HepG2 (cell line): ENCODE results near the gene TLE2. TPM values are rescaled to one million over a fixed set of nuclear protein-coding genes. Genes with fewer than 3 reads are reported as not detected.

Experiments
- ATAC-seq: fragments of 200-7000 bp; cut with Tn5 transposase; 3 replicates; pipeline ENCODE4 v1.9.1; 2020; ENCODE audit warnings: mild to moderate bottlenecking, moderate library complexity
- BruUV-seq: library from RNA; stranded (reverse); fragments of 400-500 nt; replicated peaks from 2 replicates; lab custom pipeline; 2021; lab: Mats Ljungman, UMichigan
- CTCF ChIA-PET: fragments of 300-600 bp; formaldehyde crosslinking; extraction: SDS; loops from one replicate; lab custom pipeline; 2021; ENCODE audit warnings: low total read pairs, inconsistent platforms, low intra/inter-chr PET ratio; lab: Yijun Ruan, JAX
- POLR2A ChIA-PET: fragments of 350-600 bp; sonication (Branson Sonifier 250); formaldehyde crosslinking; loops from one replicate; lab custom pipeline; 2020; ENCODE audit warnings: antibody characterized with exemption, inconsistent platforms; lab: Yijun Ruan, JAX
- DNase-seq: peaks from one replicate; pipeline ENCODE4 v3.0.0-alpha.2; 2015; ENCODE audit warnings: low spot score
- FAIRE-seq: peaks from 3 replicates; lab custom pipeline; 2011; peaks lifted over from hg19 to GRCh38; lab: Jason Lieb, UNC
- H2AFZ ChIP-seq: one replicate; pipeline ENCODE4 v1.6.1; 2011; ENCODE audit warnings: low read length, inconsistent platforms
- H3K27ac ChIP-seq: fragments of 300-600 bp; 3 replicates; pipeline ENCODE4 v1.8.0; 2011; ENCODE audit warnings: mixed run types, mild to moderate bottlenecking, mixed read lengths, low read length, inconsistent platforms; ENCODE audit not compliant: insufficient read depth; ENCODE audit errors: extremely low read length
- H3K27me3 ChIP-seq, 2 experiments: fragments of 200-600 bp in 1 of 2; 2 replicates in 1 of 2; 3 replicates in 1 of 2; pipeline versions ENCODE4 v1.6.0 to v1.8.0; 2011; ENCODE audit warnings: low read length in 2 of 2, mild to moderate bottlenecking in 2 of 2, moderate library complexity in 2 of 2, inconsistent platforms in 1 of 2; ENCODE audit not compliant: insufficient read depth in 2 of 2, control insufficient read depth in 1 of 2
- H3K36me3 ChIP-seq, 2 experiments: fragments of 200-600 bp in 1 of 2; replicated peaks in 1 of 2; 2 replicates in 1 of 2; 3 replicates in 1 of 2; pipeline versions ENCODE4 v1.5.1 to v1.8.0; 2011; ENCODE audit warnings: low read length in 2 of 2, inconsistent platforms in 1 of 2; ENCODE audit not compliant: insufficient read depth in 2 of 2, control insufficient read depth in 1 of 2
- H3K4me1 ChIP-seq: 2 replicates; pipeline ENCODE4 v1.5.1; 2012; ENCODE audit warnings: low read length, inconsistent platforms; ENCODE audit not compliant: insufficient read depth
- H3K4me2 ChIP-seq: 2 replicates; pipeline ENCODE4 v1.6.0; 2011; ENCODE audit warnings: low read depth, low read length, inconsistent platforms
- H3K4me3 ChIP-seq, 3 experiments: fragments of 200-600 bp in 1 of 3; sonication (generic), shearing (Covaris generic) in 1 of 3; replicated peaks in 1 of 3; 2 replicates each; pipeline ENCODE4 v1.5.1; 2011 to 2016; ENCODE audit warnings: low read length in 3 of 3, inconsistent platforms in 2 of 3, low read depth in 2 of 3, mild to moderate bottlenecking in 2 of 3, control low read depth in 1 of 3, mixed read lengths in 1 of 3; ENCODE audit not compliant: insufficient read depth in 1 of 3
- H3K79me2 ChIP-seq: one replicate; pipeline ENCODE4 v1.6.1; 2011; ENCODE audit warnings: low read length, inconsistent platforms; ENCODE audit not compliant: insufficient read depth
- H3K9ac ChIP-seq: 2 replicates; pipeline ENCODE4 v1.6.0; 2011; ENCODE audit warnings: mild to moderate bottlenecking, low read depth, low read length, inconsistent platforms; ENCODE audit not compliant: insufficient read depth
- H3K9me3 ChIP-seq: 2 replicates; pipeline ENCODE4 v1.5.1; 2012; ENCODE audit warnings: mild to moderate bottlenecking, low read length
- H4K20me1 ChIP-seq: 2 replicates; pipeline ENCODE4 v1.6.0; 2011; ENCODE audit warnings: inconsistent platforms, mild to moderate bottlenecking, low read length, moderate library complexity; ENCODE audit not compliant: insufficient read depth
- EHMT2 ChIP-seq: fragments of 200-600 bp; sonication (generic); IDR thresholded peaks from 2 replicates; pipeline ENCODE4 v1.7.0; 2017; ENCODE audit warnings: antibody characterized with exemption, low read depth, low read length, borderline replicate concordance
- HOXD1 ChIP-seq: sonication (generic); formaldehyde crosslinking; IDR thresholded peaks from 2 replicates; pipeline ENCODE4 v1.5.0; 2020; ENCODE audit warnings: missing genetic modification reagents
- KDM5A ChIP-seq: fragments of 200-600 bp; sonication (generic); IDR thresholded peaks from 2 replicates; pipeline ENCODE4 v1.7.0; 2018; ENCODE audit warnings: antibody characterized with exemption, mild to moderate bottlenecking, low read length, borderline replicate concordance
- NFATC3 ChIP-seq: sonication (generic); formaldehyde crosslinking; IDR thresholded peaks from 2 replicates; pipeline ENCODE4 v1.5.1; 2020; ENCODE audit warnings: mild to moderate bottlenecking, missing genetic modification reagents
- RXRA ChIP-seq: sonication (generic); formaldehyde crosslinking; IDR thresholded peaks from 2 replicates; pipeline ENCODE4 v1.5.1; 2020; ENCODE audit warnings: missing genetic modification reagents
- SATB2 ChIP-seq: sonication (generic); formaldehyde crosslinking; IDR thresholded peaks from 2 replicates; pipeline ENCODE4 v1.5.0; 2020; ENCODE audit warnings: missing genetic modification reagents
- SMAD3 ChIP-seq: sonication (generic); formaldehyde crosslinking; IDR thresholded peaks from 2 replicates; pipeline ENCODE4 v1.4.0; 2020; ENCODE audit warnings: missing genetic modification reagents
- SRSF9 ChIP-seq: fragments of 200-400 bp; formaldehyde crosslinking; IDR thresholded peaks from 2 replicates; pipeline ENCODE4 v1.6.1; 2018; ENCODE audit warnings: borderline replicate concordance, mild to moderate bottlenecking, low read depth, low read length; ENCODE audit not compliant: insufficient read depth, poor library complexity, severe bottlenecking
- SRY ChIP-seq: sonication (generic); formaldehyde crosslinking; IDR thresholded peaks from 2 replicates; pipeline ENCODE4 v1.8.0; 2022; ENCODE audit warnings: mild to moderate bottlenecking, missing genetic modification reagents
- USF2 ChIP-seq, 2 experiments: sonication (generic) in 1 of 2; formaldehyde crosslinking in 1 of 2; IDR thresholded peaks; 2 replicates each; pipeline versions ENCODE4 v1.5.1 to v1.6.1; 2011 to 2020; ENCODE audit warnings: borderline replicate concordance in 1 of 2, low read depth in 1 of 2, low read length in 1 of 2, mild to moderate bottlenecking in 1 of 2, missing genetic modification reagents in 1 of 2, moderate library complexity in 1 of 2
- ZBTB4 ChIP-seq: sonication (generic); formaldehyde crosslinking; IDR thresholded peaks from 2 replicates; pipeline ENCODE4 v1.4.0; 2020; ENCODE audit warnings: missing genetic modification reagents, mild to moderate bottlenecking, borderline replicate concordance
- ZNF121 ChIP-seq: sonication (generic); formaldehyde crosslinking; IDR thresholded peaks from 2 replicates; pipeline ENCODE4 v1.5.0; 2020; ENCODE audit warnings: mild to moderate bottlenecking, missing genetic modification reagents
- ZNF292 ChIP-seq: sonication (generic); formaldehyde crosslinking; IDR thresholded peaks from 2 replicates; pipeline ENCODE4 v1.8.1; 2022; ENCODE audit warnings: mild to moderate bottlenecking, low read depth, missing genetic modification reagents, borderline replicate concordance
- ZNF562 ChIP-seq: sonication (generic); formaldehyde crosslinking; IDR thresholded peaks from 2 replicates; pipeline ENCODE4 v1.8.0; 2022; ENCODE audit warnings: missing genetic modification reagents, borderline replicate concordance
- WGBS: methylation state at CpG from one replicate; pipeline ENCODE4 v1.1.6; 2017; ENCODE audit warnings: low lambda C conversion rate; 5-methylcytosine and 5-hydroxymethylcytosine counted together
- in situ Hi-C: cut with HindIII; loops from 2 replicates; pipeline ENCODE4 v1.10.0; 2017; ENCODE audit warnings: low pct_unique_long_range_greater_than_20kb; ENCODE audit not compliant: extremely low pct_ligation_motif_present
- intact Hi-C: fragments of 100-400 bp; cut with micrococcal nuclease; formaldehyde crosslinking; loops from one replicate; pipeline ENCODE4 v1.10.0; 2022; ENCODE audit not compliant: unreplicated experiment
- polyA plus RNA-seq, 8 experiments: library from polyadenylated mRNA; depleted of rRNA in 3 of 8; stranded (reverse) in 7 of 8; unstranded in 1 of 8; fragments of >200 nt; fragmentation: Illumina TruSeq in 4 of 8; extraction: Trizol in 4 of 8; gene quantifications; 2 replicates each; pipeline versions ENCODE4 v1.2.1 to v1.2.3, GENCODE V29; 2011 to 2016; ENCODE audit warnings: low read depth in 4 of 8, missing spikeins in 1 of 8, mixed read lengths in 1 of 8; ENCODE audit not compliant: insufficient read depth in 1 of 8
- total RNA-seq, 5 experiments: library from RNA; depleted of rRNA; stranded (reverse); fragments of >200 nt; fragmentation: Illumina TruSeq; extraction: Trizol; gene quantifications; 2 replicates each; pipeline ENCODE4 v1.2.3, GENCODE V29; 2016; ENCODE audit warnings: low read depth in 1 of 5

Gene TLE2
- total and polyA plus RNA-seq, 2 of the 13 experiments (the other 11 are each of a cell fraction or from before 2014, with no cell fraction given), result 0.07 to 0.81 TPM

GRCh38 chr19:3003046-3003445 is 26.0 kb downstream of the TLE2 start (continued):
- no peak for TF ChIP-seq KDM5A
- TF ChIP-seq NFATC3 (CRISPR knock-in tag), result no peak
- no peak for TF ChIP-seq USF2 (IDR thresholded peaks at IDR 0.05; ENCODE audit: low read depth, low read length)
- no peak for TF ChIP-seq USF2 (CRISPR knock-in tag; IDR thresholded peaks at IDR 0.05; ENCODE audit: borderline replicate concordance)
- no peak for TF ChIP-seq ZNF562
- TF ChIP-seq ZNF292 (CRISPR knock-in tag), result no peak
- TF ChIP-seq HOXD1, result no peak
- no peak for TF ChIP-seq SRSF9
- no peak for TF ChIP-seq SMAD3 (CRISPR knock-in tag)
- no peak for TF ChIP-seq SATB2 (CRISPR knock-in tag)
- no peak for TF ChIP-seq SRY (CRISPR knock-in tag)
- 0 out of 2 replicates have a peak, but pooled peaks have one; percentile 39 for TF ChIP-seq RXRA (CRISPR knock-in tag)

- Histone ChIP-seq H3K9ac (no peak overlapping the region), H3K79me2 (no peaks in the 10 kb centered on the region), H3K4me3 (no peak overlapping the region), H3K4me1 (no peaks in the 10 kb centered on the region), H4K20me1 (no peaks in the 10 kb centered on the region), H3K4me2 (no peak overlapping the region), H3K36me3 (no peaks in the 10 kb centered on the region), H3K9me3 (no peaks in the 10 kb centered on the region), H3K27ac (no peak overlapping the region), H2AFZ (no peak overlapping the region), H3K27me3 (peaks cover 0 to 7% of the 10 kb centered on the region in 2 experiments; a peak in 2 of 5 replicates)
- intact Hi-C loops, result no loop called here
- ChIA-PET CTCF (no interaction called here), POLR2A (no interaction called here)
- DNase-seq (no peak), FAIRE-seq (no peak), ATAC-seq (no peak)
- 83% methylated on average over 6 of the region's 6 CpGs for WGBS
- in situ Hi-C loops, result no loop called here
- BruUV-seq, result no TSS peak
- TF ChIP-seq ZNF121 (peak; percentile 28; the same call in 1 of the 2 replicates), EHMT2 (no peak), ZBTB4 (CRISPR knock-in tag) (no peak)
Observed at GRCh38 chr19:3001235-3001800, 27.8 kb downstream of the TLE2 start.
